A673 (cell line): ENCODE data around the gene HS3ST5. TPM values are rescaled to one million over a fixed set of nuclear protein-coding genes. Genes with fewer than 3 reads are reported as not detected.

Experiments
- BruUV-seq: library from RNA; stranded (reverse); fragments of 400-500 nt; replicated peaks from 2 replicates; lab custom pipeline; 2021; lab: Mats Ljungman, UMichigan
- CTCF ChIA-PET: fragments of 300-600 bp; sonication (Branson Sonifier 250); formaldehyde crosslinking; loops from one replicate; lab custom pipeline; 2022; ENCODE audit warnings: antibody characterized with exemption; lab: Charles Lee
- POLR2A ChIA-PET: fragments of 300-600 bp; sonication (Branson Sonifier 250); formaldehyde crosslinking; loops from one replicate; lab custom pipeline; 2022; ENCODE audit warnings: antibody characterized with exemption; ENCODE audit not compliant: low non-redundant PET; lab: Charles Lee
- DNase-seq: peaks from one replicate; pipeline ENCODE4 v3.0.0-alpha.2; 2015; ENCODE audit warnings: low spot score
- H3K27ac ChIP-seq: fragments of 200-600 bp; sonication (generic); 2 replicates; pipeline ENCODE4 v1.5.1; 2016; ENCODE audit warnings: mixed run types, low read depth, mild to moderate bottlenecking, mixed read lengths, antibody characterized with exemption, low read length; ENCODE audit not compliant: poor library complexity, severe bottlenecking
- H3K27me3 ChIP-seq: fragments of 200-600 bp; sonication (generic); replicated peaks from 2 replicates; pipeline ENCODE4 v1.6.1; 2017; ENCODE audit warnings: mixed run types, low read depth, mild to moderate bottlenecking, mixed read lengths, antibody characterized with exemption, low read length; ENCODE audit not compliant: insufficient read depth, poor library complexity
- H3K36me3 ChIP-seq: fragments of 200-600 bp; sonication (generic); 2 replicates; pipeline ENCODE4 v1.6.1; 2016; ENCODE audit warnings: mixed run types, mild to moderate bottlenecking, mixed read lengths, antibody characterized with exemption, low read length; ENCODE audit not compliant: insufficient read depth, poor library complexity, severe bottlenecking
- H3K4me1 ChIP-seq: fragments of 200-600 bp; sonication (generic); 2 replicates; pipeline ENCODE4 v1.6.1; 2017; ENCODE audit warnings: mixed run types, mild to moderate bottlenecking, mixed read lengths, antibody characterized with exemption, low read length; ENCODE audit not compliant: insufficient read depth, poor library complexity, severe bottlenecking
- H3K4me3 ChIP-seq: fragments of 200-600 bp; sonication (generic); 2 replicates; pipeline ENCODE4 v1.5.1; 2016; ENCODE audit warnings: low read depth, mixed run types, mild to moderate bottlenecking, mixed read lengths, low read length; ENCODE audit not compliant: poor library complexity, severe bottlenecking
- H3K9me3 ChIP-seq: fragments of 200-600 bp; sonication (generic); 2 replicates; pipeline ENCODE4 v1.6.1; 2016; ENCODE audit warnings: mixed run types, low read depth, mild to moderate bottlenecking, mixed read lengths, antibody characterized with exemption, low read length; ENCODE audit not compliant: poor library complexity, severe bottlenecking
- CTCF ChIP-seq: fragments of 300-800, 200-600 bp; sonication (generic); conservative IDR thresholded peaks from 2 replicates; pipeline ENCODE4 v1.5.1; 2017; ENCODE audit warnings: low read depth, mild to moderate bottlenecking, antibody characterized with exemption, low read length, moderate library complexity, mixed read lengths
- EZH2 ChIP-seq: fragments of 200-600 bp; sonication (generic); IDR thresholded peaks from 2 replicates; pipeline ENCODE4 v1.6.1; 2017; ENCODE audit warnings: borderline replicate concordance, low read depth, mild to moderate bottlenecking, mixed read lengths, antibody characterized with exemption, low read length; ENCODE audit not compliant: poor library complexity, severe bottlenecking
- intact Hi-C: fragments of 100-400 bp; cut with micrococcal nuclease; formaldehyde crosslinking; loops from one replicate; pipeline ENCODE4 v1.10.0; 2022; ENCODE audit not compliant: unreplicated experiment
- total RNA-seq: library from RNA; stranded (reverse); gene quantifications from 2 replicates; pipeline ENCODE4 v1.2.3, GENCODE V29; 2021

The HS3ST5 gene
- total RNA-seq, 1 experiment from 2014 or later: not detected

DNA sequence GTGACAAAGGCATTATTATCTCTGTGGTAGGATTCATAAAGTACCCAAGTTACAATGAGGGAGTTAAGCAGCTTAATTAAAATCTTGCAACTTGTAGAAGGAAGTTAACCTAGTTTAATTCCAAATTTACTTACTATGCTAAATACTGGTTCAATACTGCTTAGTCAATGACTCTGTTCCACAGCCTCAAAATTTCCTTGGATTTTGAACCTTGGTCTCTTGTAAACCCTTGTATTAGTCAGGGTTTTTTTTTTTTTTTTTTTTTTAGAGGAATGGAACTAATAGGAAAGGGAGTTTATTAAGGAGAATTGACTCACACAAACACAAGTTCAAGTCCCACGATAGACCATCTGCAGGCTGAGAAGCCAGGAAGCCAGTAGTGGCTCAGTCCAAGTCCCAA lies 163.4 kb downstream of the HS3ST5 start:
- intact Hi-C loops: no loop called here
- no TSS peak for BruUV-seq
- Histone ChIP-seq H3K27me3 (no peaks in the 10 kb centered on the region), H3K36me3 (no peaks in the 10 kb centered on the region), H3K4me3 (no peak overlapping the region), H3K27ac (no peak overlapping the region), H3K4me1 (no peaks in the 10 kb centered on the region), H3K9me3 (no peaks in the 10 kb centered on the region)
- POLR2A ChIA-PET: interaction anchor here (0.7 kb wide), 1 partner anchor 50 kb away, joined by 3 read pairs; no protein-coding TSS in a partner anchor
- TF ChIP-seq EZH2 (no peak), CTCF (no peak)
- CTCF ChIA-PET: no interaction called here
- DNase-seq: no peak

DNA sequence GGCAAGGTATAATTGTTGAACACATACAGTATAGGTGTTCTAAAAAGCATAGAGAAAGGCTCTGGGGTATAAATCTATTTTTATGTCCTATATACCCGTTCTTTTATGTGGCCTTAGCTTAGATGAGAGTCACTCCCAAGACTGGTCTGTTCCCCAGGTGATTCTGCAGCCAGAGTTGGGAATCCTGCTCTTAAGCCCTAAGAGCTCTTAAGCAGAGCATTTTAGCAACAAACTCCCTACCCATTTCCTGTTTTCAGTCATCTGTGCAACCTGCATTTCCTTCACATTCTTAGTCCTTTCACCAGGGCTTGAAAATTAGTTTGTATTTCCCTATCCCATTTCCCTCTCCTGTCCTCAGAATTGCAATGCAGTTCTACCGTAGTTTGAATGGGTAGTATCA lies 166.1 kb downstream of the HS3ST5 start:
- no peak overlapping the region for H3K27ac ChIP-seq
- no TSS peak for BruUV-seq

DNA sequence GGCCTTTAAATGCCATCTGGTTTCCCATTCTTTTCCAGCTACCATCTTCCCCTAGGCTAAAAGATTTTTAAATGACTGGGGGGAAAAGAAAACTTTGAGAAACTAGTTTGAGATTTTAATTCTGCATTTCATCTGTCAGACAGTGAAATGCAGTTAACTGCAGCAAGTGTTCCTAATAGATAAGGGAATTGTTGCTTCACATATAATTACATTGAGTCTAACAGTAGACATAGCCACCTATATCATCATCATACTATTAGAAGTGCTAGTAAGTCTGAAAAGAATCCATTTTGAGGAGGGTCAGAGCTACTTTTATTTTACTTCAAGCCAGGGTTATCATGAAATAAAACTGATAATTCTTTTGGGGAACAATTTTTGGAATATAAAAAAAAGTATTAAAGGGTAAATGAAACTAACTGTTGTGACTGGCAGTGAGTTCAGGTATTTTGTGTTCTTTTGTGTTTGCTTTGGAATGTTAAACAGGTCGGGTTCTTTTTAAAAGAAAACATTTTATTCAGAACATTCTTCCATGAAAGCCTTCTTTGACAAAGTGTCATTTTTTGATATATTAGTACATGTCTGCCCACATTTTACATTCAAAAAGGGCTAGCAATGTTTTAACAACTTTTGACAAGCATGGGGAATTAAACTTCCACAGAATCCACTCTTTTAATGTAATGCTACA lies 170.1 kb downstream of the HS3ST5 start:
- Histone ChIP-seq H3K36me3 (no peaks in the 10 kb centered on the region), H3K27me3 (peaks cover 8% of the 10 kb centered on the region), H3K4me1 (no peaks in the 10 kb centered on the region), H3K4me3 (no peak overlapping the region), H3K27ac (no peak overlapping the region), H3K9me3 (no peaks in the 10 kb centered on the region)
- ChIA-PET POLR2A (no interaction called here), CTCF (no interaction called here)
- no peak for DNase-seq
- no TSS peak for BruUV-seq
- intact Hi-C loops: no loop called here
- TF ChIP-seq CTCF (no peak), EZH2 (no peak)

More for the DNA sequence above, 166.1 kb downstream of the HS3ST5 start:
- no peak for TF ChIP-seq EZH2
- no peak for TF ChIP-seq CTCF
- Histone ChIP-seq H3K36me3 (no peaks in the 10 kb centered on the region), H3K4me3 (no peak overlapping the region), H3K4me1 (no peaks in the 10 kb centered on the region), H3K9me3 (no peaks in the 10 kb centered on the region), H3K27me3 (no peaks in the 10 kb centered on the region)
- intact Hi-C loops: no loop called here
- DNase-seq: no peak
- POLR2A ChIA-PET: no interaction called here
- CTCF ChIA-PET: no interaction called here
